ENCODE results near the gene AP3S2. TPM values are rescaled to one million over a fixed set of nuclear protein-coding genes. Genes with fewer than 3 reads are reported as not detected.
A peak's percentile ranks its signal among the peaks of the same experiment; 100 is the strongest.

AP3S2 gene
- total and polyA plus RNA-seq, 2 of the 13 experiments (the other 11 are each of a cell fraction or from before 2014, with no cell fraction given): 17.6 to 44.4 TPM

- no peak for TF ChIP-seq ZBTB40 (IDR thresholded peaks at IDR 0.05)
- TF ChIP-seq ZBTB40 (CRISPR knock-in tag; IDR thresholded peaks at IDR 0.05): peak; percentile 61; the same call in 1 of the 2 replicates
- no peak for TF ChIP-seq ZNF263 (CRISPR knock-in tag; IDR thresholded peaks at IDR 0.05)
- TF ChIP-seq ZNF891 (CRISPR knock-in tag; IDR thresholded peaks at IDR 0.05): peak; percentile 17; the same call in 1 of the 2 replicates
- TF ChIP-seq ZSCAN5A (CRISPR knock-in tag; IDR thresholded peaks at IDR 0.05; ENCODE audit: borderline replicate concordance): no peak
- no peak for TF ChIP-seq EEA1 (CRISPR knock-in tag; IDR thresholded peaks at IDR 0.05; ENCODE audit: borderline replicate concordance)
- TF ChIP-seq MZF1 (CRISPR knock-in tag; IDR thresholded peaks at IDR 0.05; ENCODE audit: borderline replicate concordance): no peak
- no peak for TF ChIP-seq MTA1 (CRISPR knock-in tag; IDR thresholded peaks at IDR 0.05; ENCODE audit: borderline replicate concordance)
- no peak for TF ChIP-seq TP53 (CRISPR knock-in tag; conservative IDR thresholded peaks at IDR 0.05)
- TF ChIP-seq EED (CRISPR knock-in tag; IDR thresholded peaks at IDR 0.05): 0 out of 2 replicates have a peak, but pooled peaks have one; percentile 38
- no peak for TF ChIP-seq ZNF512 (CRISPR knock-in tag; IDR thresholded peaks at IDR 0.05)
- 0 out of 2 replicates have a peak, but pooled peaks have one; percentile 18 for TF ChIP-seq ZNF777 (CRISPR knock-in tag; IDR thresholded peaks at IDR 0.05)
- TF ChIP-seq CERS6 (CRISPR knock-in tag; IDR thresholded peaks at IDR 0.05): no peak
- no peak for TF ChIP-seq ESRRA (CRISPR knock-in tag; IDR thresholded peaks at IDR 0.05; ENCODE audit: low read depth)
- no peak for TF ChIP-seq SP4 (CRISPR knock-in tag; IDR thresholded peaks at IDR 0.05)
- no peak for TF ChIP-seq HOXA9 (CRISPR knock-in tag; IDR thresholded peaks at IDR 0.05; ENCODE audit: borderline replicate concordance)
- TF ChIP-seq ZSCAN30 (CRISPR knock-in tag; IDR thresholded peaks at IDR 0.05): no peak
Measured at GRCh38 chr15:89912145-89912673, 18.4 kb upstream of the AP3S2 start (continued).

Measured in HepG2 (cell line).